SIG-M5 (cell line): ENCODE results near the gene TTC3.
A peak's percentile ranks its signal among the peaks of the same experiment; 100 is the strongest.
"Not testable (repeated sequence)": the region's sequence is repeated elsewhere in the genome, so short reads cannot be mapped to it uniquely, and the experiment has no call there.

Source experiments
- DNase-seq: peaks from one replicate; lab custom pipeline; 2025; lab: John Stamatoyannopoulos, UW

Gene TTC3

GRCh38 chr21:37193676-37194075 is 120.6 kb downstream of the TTC3 start:
- no peak for DNase-seq

- DNase-seq: no peak
Observed at GRCh38 chr21:37195059-37195458, 122.0 kb downstream of the TTC3 start.

- DNase-seq: no peak
Observed at GRCh38 chr21:37195610-37196009, 122.6 kb downstream of the TTC3 start.

DNA sequence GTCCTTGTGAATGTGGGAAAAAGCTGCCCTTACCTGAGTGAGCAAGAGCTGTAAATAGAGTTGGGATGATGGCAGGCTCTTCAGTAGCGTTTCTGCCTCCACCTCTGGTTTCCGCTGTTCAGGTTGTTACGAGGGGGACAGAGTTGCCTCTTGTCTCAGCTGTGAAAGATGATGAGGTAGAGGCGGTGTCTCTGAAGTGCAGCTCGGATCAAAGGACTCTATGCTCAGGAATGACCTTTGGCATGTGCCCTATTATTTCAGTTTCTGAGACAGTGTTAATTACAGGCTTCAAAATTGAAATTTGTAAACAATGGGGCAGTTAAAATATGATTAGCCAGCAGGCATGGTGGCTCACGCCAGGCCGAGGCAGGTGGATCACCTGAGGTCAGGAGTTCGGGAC is 123.8 kb downstream of the TTC3 start:
- no peak for DNase-seq

- DNase-seq: no peak
Observed at GRCh38 chr21:37197746-37198145, 124.7 kb downstream of the TTC3 start.

- no peak for DNase-seq
Observed at GRCh38 chr21:37199057-37199924, 126.2 kb downstream of the TTC3 start.

GRCh38 chr21:37200641-37201480 is 127.8 kb downstream of the TTC3 start:
- no peak for DNase-seq

DNA sequence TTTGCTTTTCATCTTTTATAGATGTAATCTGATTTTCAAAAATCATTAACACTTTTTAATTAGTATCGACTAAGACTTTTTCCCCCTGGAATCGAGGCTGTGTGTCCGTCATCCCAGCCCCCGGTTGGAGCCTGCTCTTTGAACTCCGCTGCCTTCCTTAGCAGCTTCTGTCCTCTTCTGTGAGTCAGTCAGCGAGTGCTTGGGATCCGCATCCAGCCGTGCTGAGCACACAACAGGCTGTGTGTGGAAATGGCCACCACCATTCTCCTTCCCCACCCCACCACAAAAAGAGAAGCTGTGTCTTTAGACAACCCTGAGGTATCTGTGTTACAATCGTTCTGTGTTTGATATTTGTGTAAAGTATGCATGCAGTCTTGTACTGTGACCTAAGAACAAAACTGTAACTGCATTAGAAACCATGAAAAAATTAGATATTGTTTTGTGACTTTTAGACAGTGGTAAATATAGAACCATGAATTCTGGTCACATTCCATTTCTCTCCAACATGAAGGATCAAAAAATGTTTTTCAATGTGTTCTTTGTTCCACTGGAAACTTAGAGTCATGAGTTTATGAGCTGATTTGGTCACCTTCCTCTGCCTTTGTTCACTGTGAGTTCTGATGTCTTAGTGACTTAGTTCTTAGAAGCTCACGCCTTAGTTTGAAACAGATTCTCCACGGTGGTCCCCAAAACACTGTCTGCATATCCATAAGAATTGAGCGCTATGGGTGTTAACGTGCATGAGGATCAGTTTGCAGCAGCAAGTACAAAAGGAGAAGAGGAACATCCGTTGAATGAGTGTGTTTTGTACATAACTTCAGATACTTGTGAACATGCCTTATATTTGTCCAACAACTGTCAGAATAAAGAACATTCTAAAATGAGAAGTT is 129.4 kb downstream of the TTC3 start:
- no peak for DNase-seq

GRCh38 chr21:37204580-37204979 is 131.5 kb downstream of the TTC3 start:
- no peak for DNase-seq

- no peak for DNase-seq
Observed at GRCh38 chr21:37206496-37206895, 133.4 kb downstream of the TTC3 start.

GRCh38 chr21:37207441-37208009 is 134.5 kb downstream of the TTC3 start:
- no peak for DNase-seq

DNA sequence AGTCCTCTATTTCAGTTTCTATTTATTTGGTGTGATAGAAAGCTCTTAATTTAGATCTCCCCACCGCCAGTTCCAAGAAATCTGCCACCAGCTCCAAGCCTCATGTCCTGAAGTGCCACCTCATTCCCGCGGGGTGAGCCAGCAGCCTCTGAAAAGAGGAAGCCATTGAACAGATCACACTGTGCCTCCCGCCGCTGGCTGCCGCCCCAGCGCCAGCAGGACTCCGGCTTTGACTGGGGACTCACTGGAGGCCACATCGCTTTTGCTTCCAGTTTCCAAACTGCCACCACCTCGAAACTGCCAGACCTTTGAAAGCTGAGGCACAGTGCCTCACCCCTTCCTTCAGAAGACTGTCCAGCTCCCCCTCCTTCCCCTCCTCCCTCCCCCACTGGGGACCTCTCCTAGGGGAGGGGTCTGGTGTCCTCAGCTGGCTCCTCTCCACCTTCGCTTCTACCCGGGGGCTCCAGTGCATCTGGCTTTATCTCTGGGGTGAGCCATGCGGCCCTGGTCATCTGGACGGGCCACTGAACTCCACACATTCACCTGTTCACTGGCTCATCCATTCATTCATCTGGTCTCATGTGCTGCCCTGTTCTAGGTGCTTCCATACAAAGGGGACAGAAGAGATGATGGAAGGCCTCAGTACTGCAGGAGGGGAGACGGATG is 135.1 kb downstream of the TTC3 start:
- no peak for DNase-seq

DNA sequence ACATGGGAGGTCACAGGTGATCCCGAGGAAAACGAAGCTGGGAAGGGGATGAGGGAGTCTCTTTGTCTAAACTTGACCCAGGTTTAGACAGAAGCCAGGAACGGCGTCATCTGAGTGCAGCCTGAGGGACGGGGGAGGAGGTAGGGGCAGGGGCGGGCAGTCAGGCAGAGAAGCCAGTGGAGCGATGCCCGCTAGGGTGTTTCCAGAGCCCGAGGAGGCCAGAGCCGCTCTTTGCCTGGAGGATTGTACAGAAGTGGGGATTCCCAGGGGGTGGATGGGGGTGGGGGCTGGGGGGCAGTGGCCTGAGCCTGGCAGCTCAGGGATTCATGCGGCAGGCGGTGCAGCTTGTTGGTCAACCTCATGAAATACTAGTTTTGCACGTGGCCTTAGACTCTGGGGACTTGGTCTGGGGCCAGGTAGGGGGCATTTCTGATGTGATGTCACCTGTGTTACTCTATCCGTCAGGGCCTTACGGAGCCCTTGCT is 135.7 kb downstream of the TTC3 start:
- DNase-seq: no peak

GRCh38 chr21:37210130-37210529 is 137.1 kb downstream of the TTC3 start:
- no peak for DNase-seq

GRCh38 chr21:37210799-37211198 is 137.7 kb downstream of the TTC3 start:
- DNase-seq: no peak

- no peak for DNase-seq
Observed at GRCh38 chr21:37214952-37215351, 141.9 kb downstream of the TTC3 start.

DNA sequence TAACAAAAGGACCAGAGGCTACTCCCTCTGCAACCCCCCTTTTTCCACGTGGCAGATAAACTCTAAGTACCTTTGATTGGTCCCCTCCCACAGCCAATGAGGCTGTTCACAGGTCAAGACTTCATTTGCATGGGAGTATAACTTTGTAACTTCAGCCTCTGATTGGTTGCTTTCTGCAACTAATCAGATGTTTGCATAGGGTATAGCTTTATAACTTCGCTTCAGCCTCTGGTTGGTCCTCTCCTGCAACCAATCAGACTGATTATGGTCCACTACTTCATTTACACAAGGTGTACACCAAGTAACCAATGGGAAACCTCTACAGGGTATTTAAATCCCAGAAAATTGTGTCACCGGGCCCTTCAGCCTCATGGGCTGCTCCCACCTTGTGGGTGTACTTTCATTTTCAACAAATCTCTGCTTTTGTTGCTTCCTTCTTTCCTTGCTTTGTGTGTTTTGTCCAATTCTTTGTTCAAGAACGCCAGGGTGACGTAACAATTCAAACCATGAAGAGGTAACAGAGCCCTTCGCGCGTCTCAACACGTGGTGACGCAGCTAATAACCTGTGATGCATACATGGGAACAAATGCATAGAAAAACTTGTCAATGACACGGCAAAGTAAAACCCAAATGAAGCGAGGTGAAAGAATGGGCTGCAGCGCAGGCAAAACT is 146.8 kb downstream of the TTC3 start:
- DNase-seq: no peak

DNA sequence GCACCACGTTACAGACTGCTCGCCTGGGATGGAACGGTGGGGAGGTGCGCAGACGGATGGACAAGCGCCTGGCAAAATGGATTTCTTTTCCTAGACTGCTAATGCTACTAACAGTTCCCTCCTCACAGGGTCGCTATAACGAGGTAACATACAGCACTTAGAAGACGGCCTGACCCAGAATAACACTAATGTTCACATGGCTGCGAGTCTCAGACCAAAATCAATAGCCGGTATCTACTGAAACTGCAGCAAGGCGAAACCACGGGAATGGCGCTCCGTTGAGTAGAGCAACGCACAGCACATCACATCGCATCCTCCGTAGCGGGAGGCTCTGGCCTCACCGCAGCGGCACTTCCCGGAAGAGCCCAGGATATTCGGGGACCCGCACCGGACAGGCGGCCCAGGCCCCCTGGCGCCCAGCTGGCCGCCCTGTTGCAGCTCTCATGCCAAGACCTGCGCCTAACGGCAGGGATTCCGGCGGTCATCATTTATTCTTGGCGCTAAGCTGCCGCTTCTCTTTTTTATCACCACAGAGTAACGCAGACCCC is 147.5 kb downstream of the TTC3 start:
- DNase-seq: no peak

DNA sequence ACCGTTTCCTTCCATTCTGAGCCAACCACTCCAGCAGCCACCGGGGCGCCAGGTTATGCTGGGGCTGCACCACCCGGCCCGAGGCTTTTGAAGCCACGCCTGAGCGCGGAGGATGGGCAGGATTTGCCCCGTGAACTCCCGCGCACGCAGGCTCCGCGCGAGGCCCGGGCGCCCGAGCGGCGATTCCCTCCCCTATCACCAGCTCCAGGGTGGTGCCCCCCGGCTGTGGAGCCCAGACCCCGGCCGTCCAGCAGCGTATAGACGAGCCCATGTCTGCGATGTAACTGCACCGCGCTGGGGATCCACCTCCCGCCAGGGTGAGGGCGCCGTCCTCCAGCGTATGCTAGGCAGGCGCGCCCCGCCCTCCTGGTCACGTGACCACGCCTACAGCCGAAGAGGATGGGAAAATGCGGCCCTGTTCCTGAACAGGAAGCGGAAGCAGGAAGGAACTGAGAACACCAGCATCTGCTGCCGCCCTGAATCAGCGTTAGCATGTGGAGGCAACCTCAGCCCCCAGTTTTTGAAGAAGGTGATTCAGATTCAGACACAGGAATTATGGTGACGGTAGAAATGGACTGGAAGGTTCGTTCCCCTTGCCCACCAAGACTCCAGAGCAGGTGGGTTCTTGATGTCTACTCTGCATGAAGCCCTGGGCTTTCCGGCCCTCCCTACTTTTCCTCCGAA is 148.1 kb downstream of the TTC3 start:
- DNase-seq: peak; percentile 70

GRCh38 chr21:37222248-37222647 is 149.2 kb downstream of the TTC3 start:
- DNase-seq: not testable (repeated sequence)
